ENCODE data around the gene IRAK1. TPM values are rescaled to one million over a fixed set of nuclear protein-coding genes. Genes with fewer than 3 reads are reported as not detected.

The IRAK1 gene
- total RNA-seq, 2 donors from 2014 or later = 66.7 to 148 TPM

GRCh38 chrX:153968754-153969124 is 51.0 kb downstream of the IRAK1 start:
- no peaks in the 10 kb centered on the region for H3K36me3 ChIP-seq
- no peaks in the 10 kb centered on the region for H3K27me3 ChIP-seq
- H3K27ac ChIP-seq = peak overlapping the region; percentile 61
- H3K4me3 ChIP-seq = peak overlapping the region; percentile 48
- H3K9ac ChIP-seq (ENCODE audit: low read depth in 2 of 2, low read length in 2 of 2) = peak overlapping the region in 1 of 2 donors; percentile 77
- TF ChIP-seq CTCF (IDR thresholded peaks at IDR 0.05) = no peak
- DNase-seq = no peak
- intact Hi-C loops (cut with DNase I) = no loop called here
- peaks cover 4% of the 10 kb centered on the region for H3K4me1 ChIP-seq
- H3K9me3 ChIP-seq = no peaks in the 10 kb centered on the region

GRCh38 chrX:153968255-153968654 is 51.4 kb downstream of the IRAK1 start:
- H3K36me3 ChIP-seq = no peaks in the 10 kb centered on the region
- no peaks in the 10 kb centered on the region for H3K9me3 ChIP-seq
- peaks cover 4% of the 10 kb centered on the region for H3K4me1 ChIP-seq
- no peaks in the 10 kb centered on the region for H3K27me3 ChIP-seq
- peak overlapping the region; percentile 3 for H3K27ac ChIP-seq
- no peak for DNase-seq
- no peak for TF ChIP-seq CTCF (IDR thresholded peaks at IDR 0.05)
- H3K4me3 ChIP-seq = peak overlapping the region; percentile 48
- peak overlapping the region in 1 of 2 donors; percentile 77 for H3K9ac ChIP-seq (ENCODE audit: low read depth in 2 of 2, low read length in 2 of 2)
- intact Hi-C loops (cut with DNase I) = no loop called here

- Histone ChIP-seq H3K27ac (peak overlapping the region; percentile 3), H3K4me1 (peaks cover 4% of the 10 kb centered on the region), H3K9me3 (no peaks in the 10 kb centered on the region), H3K36me3 (no peaks in the 10 kb centered on the region), H3K27me3 (no peaks in the 10 kb centered on the region), H3K9ac (ENCODE audit: low read depth in 2 of 2, low read length in 2 of 2) (peak overlapping the region; percentile 16 to 32), H3K4me3 (no peak overlapping the region)
- DNase-seq = no peak
- intact Hi-C loops (cut with DNase I) = no loop called here
- TF ChIP-seq CTCF (IDR thresholded peaks at IDR 0.05) = no peak
Measured at GRCh38 chrX:153967536-153968224, 52.0 kb downstream of the IRAK1 start.

- Histone ChIP-seq H3K36me3 (no peaks in the 10 kb centered on the region), H3K4me3 (no peak overlapping the region), H3K27me3 (no peaks in the 10 kb centered on the region), H3K9ac (ENCODE audit: low read depth in 2 of 2, low read length in 2 of 2) (peak overlapping the region in 1 of 2 donors; percentile 20), H3K9me3 (no peaks in the 10 kb centered on the region), H3K4me1 (peaks cover 4% of the 10 kb centered on the region), H3K27ac (no peak overlapping the region)
- DNase-seq = no peak
- intact Hi-C loops (cut with DNase I) = no loop called here
- no peak for TF ChIP-seq CTCF (IDR thresholded peaks at IDR 0.05)
Measured at GRCh38 chrX:153966841-153967535, 52.7 kb downstream of the IRAK1 start.

GRCh38 chrX:153966283-153966688 is 53.4 kb downstream of the IRAK1 start:
- Histone ChIP-seq H3K36me3 (no peaks in the 10 kb centered on the region), H3K27me3 (no peaks in the 10 kb centered on the region), H3K9ac (ENCODE audit: low read depth in 2 of 2, low read length in 2 of 2) (no peak overlapping the region), H3K4me3 (no peak overlapping the region), H3K4me1 (peaks cover 4% of the 10 kb centered on the region), H3K9me3 (no peaks in the 10 kb centered on the region), H3K27ac (no peak overlapping the region)
- DNase-seq = no peak
- no peak for TF ChIP-seq CTCF (IDR thresholded peaks at IDR 0.05)
- intact Hi-C loops (cut with DNase I) = no loop called here

All from colonic mucosa (tissue), 4 donors.